GM23248 (cell line): ENCODE data around the gene NAA25. TPM values are rescaled to one million over a fixed set of nuclear protein-coding genes. Genes with fewer than 3 reads are reported as not detected.
"Not testable (repeated sequence)": the region's sequence is repeated elsewhere in the genome, so short reads cannot be mapped to it uniquely, and the experiment has no call there.

ENCODE experiments used
- DNase-seq: peaks from one replicate; pipeline ENCODE4 v3.0.0-alpha.2; 2015
- H2AFZ ChIP-seq: fragments of 200-600 bp; sonication (generic); 2 replicates; pipeline ENCODE4 v1.6.1; 2016; ENCODE audit warnings: antibody characterized with exemption
- H3F3A ChIP-seq: fragments of 200-600 bp; sonication (generic); 2 replicates; pipeline ENCODE4 v1.6.1; 2016; ENCODE audit warnings: mild to moderate bottlenecking, antibody characterized with exemption, mixed run types; ENCODE audit not compliant: insufficient read depth
- H3K27ac ChIP-seq: fragments of 200-600 bp; sonication (generic); 2 replicates; pipeline ENCODE4 v1.5.1; 2016; ENCODE audit warnings: mild to moderate bottlenecking
- H3K27me3 ChIP-seq: fragments of 200-600 bp; sonication (generic); replicated peaks from 2 replicates; pipeline ENCODE4 v1.6.1; 2016; ENCODE audit warnings: mild to moderate bottlenecking; ENCODE audit not compliant: insufficient read depth
- H3K36me3 ChIP-seq: fragments of 200-600 bp; sonication (generic); 2 replicates; pipeline ENCODE4 v1.6.1; 2016; ENCODE audit warnings: low read depth, mild to moderate bottlenecking
- H3K4me1 ChIP-seq: fragments of 200-600 bp; sonication (generic); 2 replicates; pipeline ENCODE4 v1.6.1; 2016; ENCODE audit warnings: mild to moderate bottlenecking; ENCODE audit not compliant: insufficient read depth
- H3K4me2 ChIP-seq: fragments of 200-600 bp; sonication (generic); one replicate; pipeline ENCODE4 v1.6.1; 2016; ENCODE audit warnings: mild to moderate bottlenecking; ENCODE audit not compliant: unreplicated experiment
- H3K4me3 ChIP-seq: fragments of 200-600 bp; sonication (generic); 2 replicates; pipeline ENCODE4 v1.5.1; 2016; ENCODE audit warnings: mild to moderate bottlenecking
- H3K79me2 ChIP-seq: fragments of 200-600 bp; sonication (generic); 2 replicates; pipeline ENCODE4 v1.6.1; 2016; ENCODE audit warnings: mild to moderate bottlenecking; ENCODE audit not compliant: insufficient read depth
- H3K9ac ChIP-seq: fragments of 200-600 bp; sonication (generic); 2 replicates; pipeline ENCODE4 v1.6.1; 2016; ENCODE audit warnings: mild to moderate bottlenecking
- H3K9me2 ChIP-seq: fragments of 200-600 bp; sonication (generic); 2 replicates; pipeline ENCODE4 v1.6.1; 2016; ENCODE audit warnings: mixed run types, mild to moderate bottlenecking, moderate library complexity; ENCODE audit not compliant: insufficient read depth
- H3K9me3 ChIP-seq: fragments of 200-600 bp; sonication (generic); one replicate; pipeline ENCODE4 v1.6.1; 2017; ENCODE audit warnings: low read depth
- H4K20me1 ChIP-seq: fragments of 200-600 bp; sonication (generic); 2 replicates; pipeline ENCODE4 v1.6.0; 2016; ENCODE audit not compliant: insufficient read depth
- EZH2 ChIP-seq: fragments of 200-600 bp; sonication (generic); IDR thresholded peaks from 2 replicates; pipeline ENCODE4 v1.6.1; 2018; ENCODE audit warnings: antibody characterized with exemption, mild to moderate bottlenecking; ENCODE audit not compliant: insufficient read depth, poor library complexity, severe bottlenecking
- EZH2phosphoT487 ChIP-seq: fragments of 200-600 bp; sonication (generic); IDR thresholded peaks from 2 replicates; pipeline ENCODE4 v1.6.1; 2018; ENCODE audit warnings: antibody characterized with exemption, moderate library complexity, mild to moderate bottlenecking, low read depth; ENCODE audit not compliant: insufficient read depth
- WGBS, 2 experiments: methylation state at CpG; one replicate each; pipeline ENCODE4 v1.1.6; 2015 to 2017; ENCODE audit warnings: low lambda C conversion rate in 2 of 2, low coverage in 1 of 2; ENCODE audit errors: missing lambda C conversion rate in 2 of 2; 5-methylcytosine and 5-hydroxymethylcytosine counted together
- in situ Hi-C: fragments of 300-500 bp; cut with MboI; formaldehyde crosslinking; loops from 2 replicates; pipeline ENCODE4 v1.15.0; 2020
- polyA plus RNA-seq: library from polyadenylated mRNA; unstranded; fragments of >200 nt; fragmentation: Nextera tagmentation; extraction: Ambion mirVana; gene quantifications from 2 replicates; pipeline ENCODE4 v1.2.1, GENCODE V29; 2016
- total RNA-seq: library from RNA; depleted of rRNA; stranded (reverse); fragments of >200 nt; shearing (Covaris generic); gene quantifications from 2 replicates; pipeline ENCODE4 v1.2.3, GENCODE V29; 2014

The NAA25 gene
- total and polyA plus RNA-seq, 2 experiments from 2014 or later, result 15.2 to 16.1 TPM

DNA sequence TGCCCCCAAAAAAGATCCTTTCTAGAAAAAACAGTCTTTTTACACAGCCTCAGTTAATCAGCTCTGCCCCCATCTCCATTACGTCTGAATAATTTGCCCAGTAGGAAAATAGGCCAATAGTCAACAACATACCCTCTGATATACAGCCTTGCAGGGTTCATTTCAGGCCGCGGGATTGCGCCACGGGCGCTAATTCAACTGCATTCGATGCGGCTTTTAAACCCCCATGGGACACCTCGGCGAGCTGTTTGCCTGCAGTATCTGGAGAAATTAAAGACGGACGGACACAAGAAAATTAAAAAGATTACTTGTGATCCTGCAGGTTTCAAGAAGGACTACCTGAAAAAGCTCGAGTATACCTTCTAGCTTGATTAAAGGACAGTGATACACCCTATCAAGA, 59.2 kb downstream of the NAA25 start:
- Histone ChIP-seq H3K4me2 (no peak overlapping the region), H3K9ac (no peak overlapping the region), H4K20me1 (no peaks in the 10 kb centered on the region), H3K9me3 (no peaks in the 10 kb centered on the region), H3K9me2 (no peaks in the 10 kb centered on the region), H3K4me3 (no peak overlapping the region), H2AFZ (no peak overlapping the region), H3K36me3 (peaks cover 78% of the 10 kb centered on the region), H3K27ac (no peak overlapping the region), H3K4me1 (no peaks in the 10 kb centered on the region), H3F3A (no peaks in the 10 kb centered on the region), H3K27me3 (no peaks in the 10 kb centered on the region), H3K79me2 (peaks cover 24% of the 10 kb centered on the region)
- in situ Hi-C loops, result no loop called here
- WGBS, 2 experiments, result 94 to 97% methylated on average over 13 of the region's 13 CpGs
- no peak for TF ChIP-seq EZH2phosphoT487
- no peak for TF ChIP-seq EZH2
- no peak for DNase-seq

DNA sequence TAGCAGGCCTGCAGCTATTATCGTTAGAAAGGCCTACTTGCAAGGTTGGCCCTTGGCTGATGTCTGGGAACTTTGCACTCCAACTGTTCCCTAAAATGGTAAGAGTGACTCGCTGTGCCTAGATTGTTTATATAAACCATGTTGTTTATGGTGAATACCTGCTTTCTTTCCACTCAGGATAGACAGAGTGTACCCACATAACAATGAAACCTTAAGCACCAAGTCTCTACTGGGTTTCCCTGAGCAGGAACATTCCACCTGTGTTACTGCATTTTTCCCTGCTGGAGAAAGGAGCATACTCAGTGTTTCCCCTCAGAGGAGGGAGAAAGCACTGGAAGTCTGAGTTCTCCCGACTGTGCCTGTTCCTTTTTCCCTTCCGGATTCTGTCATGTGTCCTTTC, 62.6 kb downstream of the NAA25 start:
- H3K79me2 ChIP-seq, result peaks cover 21% of the 10 kb centered on the region; the same call in 1 of the 2 replicates
- DNase-seq, result no peak
- H3K9me2 ChIP-seq, result no peaks in the 10 kb centered on the region
- no peaks in the 10 kb centered on the region for H3K27me3 ChIP-seq
- H3K36me3 ChIP-seq, result peaks cover 78% of the 10 kb centered on the region
- no peaks in the 10 kb centered on the region for H3F3A ChIP-seq
- H3K9me3 ChIP-seq, result no peaks in the 10 kb centered on the region
- H3K4me1 ChIP-seq, result no peaks in the 10 kb centered on the region
- no peak for TF ChIP-seq EZH2phosphoT487
- no peak for TF ChIP-seq EZH2
- in situ Hi-C loops, result no loop called here
- H3K27ac ChIP-seq, result no peak overlapping the region
- H3K4me2 ChIP-seq, result no peak overlapping the region
- no peak overlapping the region for H3K4me3 ChIP-seq
- H3K9ac ChIP-seq, result no peak overlapping the region
- H2AFZ ChIP-seq, result no peak overlapping the region
- 57 to 72% methylated on average over 4 of the region's 4 CpGs for WGBS, 2 experiments
- H4K20me1 ChIP-seq, result no peaks in the 10 kb centered on the region

- peaks cover 73% of the 10 kb centered on the region for H3K36me3 ChIP-seq
- WGBS, 2 experiments, result 93 to 94% methylated on average over 12 of the region's 12 CpGs
Measured at GRCh38 chr12:112036614-112037013, 72.0 kb downstream of the NAA25 start.

DNA sequence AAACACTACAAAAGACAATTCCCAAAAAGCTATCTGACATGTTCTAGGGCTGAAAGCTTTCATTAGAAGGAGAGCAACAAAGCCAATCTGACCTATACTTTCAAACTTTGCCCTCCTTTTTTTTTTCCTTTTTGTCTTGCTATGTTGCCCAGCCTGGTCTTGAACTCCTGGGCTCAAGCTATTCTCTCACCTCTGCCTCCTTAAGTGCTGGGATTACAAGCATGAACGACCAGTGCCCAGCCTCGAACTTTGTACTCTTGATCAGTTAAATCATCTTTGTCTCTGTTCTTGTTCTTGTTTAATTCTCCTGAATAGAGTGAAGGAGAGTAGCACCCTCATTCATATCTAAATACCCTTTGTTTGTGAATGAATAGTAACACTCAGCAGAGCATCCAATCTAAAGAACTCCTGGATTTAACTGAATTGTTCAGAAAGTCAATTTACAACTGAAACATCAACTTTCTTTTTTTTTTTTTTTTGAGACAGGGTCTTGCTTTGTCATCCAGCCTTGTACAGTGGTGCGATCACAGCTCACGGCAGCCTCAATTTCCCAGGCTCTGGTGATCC, 73.3 kb downstream of the NAA25 start:
- Histone ChIP-seq H3K27ac (no peak overlapping the region), H3K79me2 (no peaks in the 10 kb centered on the region), H3K4me2 (no peak overlapping the region), H4K20me1 (no peaks in the 10 kb centered on the region), H3K9ac (no peak overlapping the region), H3K4me1 (no peaks in the 10 kb centered on the region), H3K36me3 (peaks cover 74% of the 10 kb centered on the region), H3K9me3 (no peaks in the 10 kb centered on the region), H3K9me2 (no peaks in the 10 kb centered on the region), H3F3A (no peaks in the 10 kb centered on the region), H2AFZ (no peak overlapping the region), H3K27me3 (no peaks in the 10 kb centered on the region), H3K4me3 (no peak overlapping the region)
- WGBS, 2 experiments, result 88 to 90% methylated on average over 4 of the region's 4 CpGs
- in situ Hi-C loops, result no loop called here
- TF ChIP-seq EZH2 (no peak), EZH2phosphoT487 (no peak)
- no peak for DNase-seq

More at GRCh38 chr12:112036614-112037013, 72.0 kb downstream of the NAA25 start:
- H3K4me3 ChIP-seq, H3K4me2 ChIP-seq, H3K9me2 ChIP-seq, H3K9ac ChIP-seq, DNase-seq, in situ Hi-C loops, H4K20me1 ChIP-seq, H3F3A ChIP-seq, H3K9me3 ChIP-seq, H3K79me2 ChIP-seq, H3K27me3 ChIP-seq, H2AFZ ChIP-seq, H3K27ac ChIP-seq, H3K4me1 ChIP-seq: not testable (repeated sequence)

DNA sequence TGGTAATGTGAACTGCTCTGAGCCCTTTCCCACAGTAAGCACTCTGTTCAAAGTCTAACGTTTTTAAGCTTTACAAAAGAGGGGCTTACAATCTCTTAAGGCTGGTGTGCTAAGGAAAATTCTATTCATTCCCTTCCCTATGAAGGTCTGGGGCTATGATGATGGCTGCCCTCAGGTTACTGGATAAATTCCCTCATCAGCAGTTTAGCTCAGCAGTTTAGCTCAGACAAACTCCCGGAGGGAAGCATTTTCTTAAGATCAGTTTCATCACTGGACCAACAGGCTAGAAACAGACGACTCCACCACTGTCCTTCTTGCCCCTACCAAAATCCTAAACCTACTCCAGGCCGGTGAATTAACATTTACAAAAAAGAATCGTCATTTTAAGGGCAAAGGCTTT, 76.3 kb downstream of the NAA25 start:
- Histone ChIP-seq H3K9ac (no peak overlapping the region), H3K4me2 (no peak overlapping the region), H3K4me3 (no peak overlapping the region), H3K79me2 (no peaks in the 10 kb centered on the region), H3K9me3 (no peaks in the 10 kb centered on the region), H4K20me1 (no peaks in the 10 kb centered on the region), H2AFZ (no peak overlapping the region), H3F3A (0 out of 2 replicates have a peak, but pooled peaks cover 4% of the 10 kb centered on the region), H3K27me3 (no peaks in the 10 kb centered on the region), H3K4me1 (no peaks in the 10 kb centered on the region), H3K27ac (no peak overlapping the region), H3K9me2 (no peaks in the 10 kb centered on the region), H3K36me3 (peaks cover 70% of the 10 kb centered on the region)
- in situ Hi-C loops, result no loop called here
- no peak for DNase-seq
- WGBS, 2 experiments, result 98% methylated on average over 5 of the region's 5 CpGs
- TF ChIP-seq EZH2 (no peak), EZH2phosphoT487 (no peak)
